Endothelial cell of umbilical vein (primary cell): Measurements from ENCODE around the gene SEC61A1. TPM values are rescaled to one million over a fixed set of nuclear protein-coding genes. Genes with fewer than 3 reads are reported as not detected.

ENCODE experiments used
- BruUV-seq: library from RNA; stranded (reverse); fragments of 400-500 nt; replicated peaks from 2 replicates; lab custom pipeline; 2021; lab: Mats Ljungman, UMichigan
- CTCF ChIA-PET: fragments of 300-600, 350-600 bp; sonication (Branson Sonifier 250); formaldehyde crosslinking; loops from one replicate; lab custom pipeline; 2021; ENCODE audit warnings: antibody characterized with exemption, inconsistent platforms; lab: Charles Lee
- POLR2A ChIA-PET: fragments of 300-600, 350-600 bp; sonication (Branson Sonifier 250); formaldehyde crosslinking; loops from one replicate; lab custom pipeline; 2021; ENCODE audit warnings: antibody characterized with exemption, inconsistent platforms; lab: Charles Lee
- DNase-seq: peaks from one replicate; pipeline ENCODE4 v3.0.0-alpha.2; 2011; ENCODE audit warnings: low read depth, low spot score
- FAIRE-seq: peaks from 2 replicates; lab custom pipeline; 2011; peaks lifted over from hg19 to GRCh38; lab: Jason Lieb, UNC
- H2AFZ ChIP-seq: 2 replicates; pipeline ENCODE4 v1.6.0; 2012; ENCODE audit warnings: low read depth, low read length, control low read depth, inconsistent platforms
- H3K27ac ChIP-seq: 2 replicates; pipeline ENCODE4 v1.5.1; 2011; ENCODE audit warnings: low read depth, mild to moderate bottlenecking, control low read depth, low read length, moderate library complexity; ENCODE audit not compliant: insufficient read depth
- H3K27me3 ChIP-seq, 2 experiments: 2 replicates each; pipeline versions ENCODE4 v1.6.0 to v1.6.1; 2011; ENCODE audit warnings: low read length in 2 of 2, mixed read lengths in 1 of 2; ENCODE audit not compliant: control insufficient read depth in 2 of 2, insufficient read depth in 2 of 2
- H3K36me3 ChIP-seq, 2 experiments: 2 replicates in 1 of 2; 3 replicates in 1 of 2; pipeline ENCODE4 v1.5.1; 2011; ENCODE audit warnings: low read length in 2 of 2, mild to moderate bottlenecking in 1 of 2, moderate library complexity in 1 of 2; ENCODE audit not compliant: control insufficient read depth in 2 of 2, insufficient read depth in 2 of 2; ENCODE audit errors: extremely low read depth in 1 of 2
- H3K4me1 ChIP-seq: 3 replicates; pipeline ENCODE4 v1.5.1; 2011; ENCODE audit warnings: mild to moderate bottlenecking, low read length; ENCODE audit not compliant: control insufficient read depth, insufficient read depth; ENCODE audit errors: extremely low read depth
- H3K4me2 ChIP-seq: 2 replicates; pipeline ENCODE4 v1.6.1; 2011; ENCODE audit warnings: low read length, control low read depth, mixed read lengths; ENCODE audit not compliant: insufficient read depth
- H3K4me3 ChIP-seq, 3 experiments: fragments of 200-600 bp in 1 of 3; sonication (generic), shearing (Covaris generic) in 1 of 3; replicated peaks in 1 of 3; 2 replicates each; pipeline ENCODE4 v1.5.1; 2011 to 2016; ENCODE audit warnings: control low read depth in 3 of 3, low read length in 3 of 3, mild to moderate bottlenecking in 2 of 3, inconsistent platforms in 1 of 3, low read depth in 1 of 3, moderate library complexity in 1 of 3; ENCODE audit not compliant: insufficient read depth in 1 of 3
- H3K79me2 ChIP-seq: 2 replicates; pipeline ENCODE4 v1.6.0; 2012; ENCODE audit warnings: low read length, inconsistent platforms; ENCODE audit not compliant: control insufficient read depth, insufficient read depth
- H3K9ac ChIP-seq: replicated peaks from 2 replicates; pipeline ENCODE3; 2011; ENCODE audit warnings: low read length, control low read depth; ENCODE audit not compliant: insufficient read depth; ENCODE audit errors: extremely low read depth
- H3K9me1 ChIP-seq: replicated peaks from 3 replicates; pipeline ENCODE4 v1.6.0; 2011; ENCODE audit warnings: mild to moderate bottlenecking, low read length; ENCODE audit not compliant: control insufficient read depth, insufficient read depth; ENCODE audit errors: extremely low read depth
- H3K9me3 ChIP-seq: replicated peaks from 2 replicates; pipeline ENCODE4 v1.5.1; 2012; ENCODE audit warnings: low read length, inconsistent platforms; ENCODE audit not compliant: control insufficient read depth, insufficient read depth
- H4K20me1 ChIP-seq: replicated peaks from 2 replicates; pipeline ENCODE3; 2011; ENCODE audit warnings: mild to moderate bottlenecking, low read length; ENCODE audit not compliant: control insufficient read depth, insufficient read depth; ENCODE audit errors: extremely low read depth
- EZH2 ChIP-seq: IDR thresholded peaks from 2 replicates; pipeline ENCODE4 v1.6.1; 2012; ENCODE audit warnings: borderline replicate concordance, low read depth, mild to moderate bottlenecking, moderate library complexity, low read length, inconsistent platforms; ENCODE audit not compliant: severe bottlenecking
- FOS ChIP-seq: IDR thresholded peaks from 2 replicates; pipeline ENCODE4 v1.6.1; 2011; ENCODE audit warnings: mild to moderate bottlenecking, low read length, moderate library complexity, borderline replicate concordance; ENCODE audit not compliant: insufficient read depth
- GATA2 ChIP-seq: IDR thresholded peaks from 2 replicates; pipeline ENCODE4 v1.7.0; 2011; ENCODE audit warnings: low read depth, mild to moderate bottlenecking, moderate library complexity, mixed read lengths, low read length; ENCODE audit not compliant: insufficient read length, insufficient read depth
- JUN ChIP-seq: IDR thresholded peaks from 2 replicates; pipeline ENCODE4 v1.6.1; 2011; ENCODE audit warnings: borderline replicate concordance, low read depth; ENCODE audit not compliant: insufficient read length, insufficient read depth
- MYC ChIP-seq: IDR thresholded peaks from one replicate; pipeline ENCODE4 v1.6.1; 2011; ENCODE audit warnings: mild to moderate bottlenecking, low read depth, low read length
- POLR2A ChIP-seq: IDR thresholded peaks from 2 replicates; pipeline ENCODE4 v1.6.1; 2012; ENCODE audit warnings: low read depth, mild to moderate bottlenecking, control low read depth, low read length
- POLR2AphosphoS5 ChIP-seq: IDR thresholded peaks from 2 replicates; pipeline ENCODE4 v1.6.1; 2012; ENCODE audit warnings: low read depth, mild to moderate bottlenecking, control low read depth, low read length, moderate library complexity; ENCODE audit not compliant: insufficient read depth
- dilution Hi-C: fragments of 300-500 bp; cut with MboI; formaldehyde crosslinking; loops from one replicate; pipeline ENCODE4 v1.15.0; 2019; ENCODE audit warnings: low sequenced_read_pairs; ENCODE audit not compliant: extremely low pct_ligation_motif_present
- intact Hi-C: fragments of 100-400 bp; cut with micrococcal nuclease; formaldehyde crosslinking; loops from one replicate; pipeline ENCODE4 v1.10.0; 2022
- polyA plus RNA-seq, 4 experiments: library from polyadenylated mRNA; depleted of rRNA in 3 of 4; stranded (reverse) in 3 of 4; unstranded in 1 of 4; fragments of >200 nt; gene quantifications; 2 replicates each; pipeline versions ENCODE4 v1.2.1 to v1.2.3, GENCODE V29; 2011 to 2012; ENCODE audit warnings: missing spikeins in 1 of 4
- total RNA-seq: library from RNA; stranded (reverse); gene quantifications from 2 replicates; pipeline ENCODE4 v1.2.3, GENCODE V29; 2021
- TF ChIP-seq, protein P1 (sequence below): IDR thresholded peaks from 2 replicates; pipeline ENCODE4 v1.6.1; 2011; ENCODE audit not compliant: insufficient read depth, insufficient read length
- TF ChIP-seq, protein P2 (sequence below), 2 donors: IDR thresholded peaks; 1 replicate in 1 of 2; 2 replicates in 1 of 2; pipeline ENCODE4 v1.5.1; 2011; ENCODE audit warnings: low read length in 2 of 2, mild to moderate bottlenecking in 2 of 2, moderate library complexity in 2 of 2, control low read depth in 1 of 2, inconsistent platforms in 1 of 2, low read depth in 1 of 2; ENCODE audit not compliant: insufficient read depth in 1 of 2; ENCODE audit errors: extremely low read depth in 1 of 2

SEC61A1 gene
- total and polyA plus RNA-seq, 2 donors (not counting 3 experiments of a cell fraction or from before 2014, with no cell fraction given): 307 to 312 TPM

DNA sequence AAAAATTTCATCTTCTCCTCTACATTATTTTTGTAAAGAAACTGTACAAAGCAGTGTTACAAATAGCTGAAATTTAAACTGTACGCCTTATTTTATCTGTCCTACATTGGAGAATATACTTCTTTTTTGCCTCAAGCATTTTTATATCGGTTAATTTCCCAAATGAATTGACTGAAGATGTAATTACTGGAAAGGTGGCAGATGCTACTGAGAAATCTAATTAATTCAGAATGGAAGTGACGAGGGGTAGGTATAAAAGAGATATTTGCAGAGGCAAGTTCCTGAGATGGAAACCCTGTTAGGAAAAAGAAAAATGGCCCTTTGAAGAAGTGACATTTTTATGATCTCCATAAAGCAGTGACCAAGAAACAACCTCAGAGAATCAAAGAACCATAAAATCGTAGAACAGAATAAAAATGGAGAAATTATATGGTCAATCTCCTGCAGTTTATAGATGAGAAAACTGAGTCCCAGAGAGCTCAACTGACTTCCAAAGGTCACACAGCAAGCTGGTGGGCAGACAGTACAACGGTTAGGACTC lies 51.0 kb downstream of the SEC61A1 start:
- DNase-seq (no peak), FAIRE-seq (no peak)
- intact Hi-C loops (no loop called here), dilution Hi-C loops (no loop called here)
- Histone ChIP-seq H3K27me3 (no peaks in the 10 kb centered on the region), H3K9me3 (no peaks in the 10 kb centered on the region), H2AFZ (no peak overlapping the region), H3K9me1 (no peaks in the 10 kb centered on the region), H3K36me3 (peaks cover 0 to 17% of the 10 kb centered on the region in 2 experiments), H3K4me2 (no peak overlapping the region), H3K9ac (no peak overlapping the region), H3K4me1 (peaks cover 2% of the 10 kb centered on the region), H3K4me3 (no peak overlapping the region), H4K20me1 (no peaks in the 10 kb centered on the region), H3K27ac (no peak overlapping the region), H3K79me2 (peaks cover 7% of the 10 kb centered on the region)
- no peak for TF ChIP-seq EZH2
- no TSS peak for BruUV-seq
- ChIA-PET CTCF (interaction anchor here (1.0 to 1.3 kb wide), 2 partner anchors 8 to 30 kb away, joined by 4 to 6 read pairs (median 6); no protein-coding TSS in a partner anchor), POLR2A (no interaction called here)

DNA sequence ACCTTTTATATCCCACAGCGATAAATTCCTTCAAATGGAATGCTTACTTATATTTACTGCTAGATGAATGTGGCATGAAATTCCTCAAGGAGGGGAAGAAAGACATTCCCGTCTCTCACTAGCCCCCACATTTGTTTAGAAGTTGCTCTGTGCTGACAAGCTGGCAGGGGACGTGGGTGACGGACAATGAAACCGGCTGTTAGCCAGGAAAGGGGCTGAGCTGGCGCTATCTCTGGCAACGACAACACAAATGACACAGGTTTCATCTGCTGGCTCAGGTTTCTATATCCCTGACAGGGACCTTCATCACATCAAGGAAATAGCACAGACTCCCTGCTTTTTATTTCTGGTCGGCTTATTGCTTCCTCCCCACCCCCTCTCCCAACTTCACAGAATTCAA lies 55.6 kb downstream of the SEC61A1 start:
- H3K9me3 ChIP-seq: no peaks in the 10 kb centered on the region
- no TSS peak for BruUV-seq
- no peaks in the 10 kb centered on the region for H4K20me1 ChIP-seq
- peaks cover 9% of the 10 kb centered on the region for H3K4me1 ChIP-seq
- H3K36me3 ChIP-seq: peaks cover 1 to 3% of the 10 kb centered on the region in 2 experiments
- no peaks in the 10 kb centered on the region for H3K27me3 ChIP-seq
- ChIA-PET CTCF (no interaction called here), POLR2A (no interaction called here)
- intact Hi-C loops: no loop called here
- no peak overlapping the region for H3K27ac ChIP-seq
- dilution Hi-C loops: no loop called here
- TF ChIP-seq POLR2A (no peak), EZH2 (no peak), FOS (no peak), GATA2 (no peak), JUN (no peak), MYC (no peak), POLR2AphosphoS5 (no peak)
- TF ChIP-seq, protein P1, sequence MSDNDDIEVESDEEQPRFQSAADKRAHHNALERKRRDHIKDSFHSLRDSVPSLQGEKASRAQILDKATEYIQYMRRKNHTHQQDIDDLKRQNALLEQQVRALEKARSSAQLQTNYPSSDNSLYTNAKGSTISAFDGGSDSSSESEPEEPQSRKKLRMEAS: no peak
- TF ChIP-seq, protein P2, sequence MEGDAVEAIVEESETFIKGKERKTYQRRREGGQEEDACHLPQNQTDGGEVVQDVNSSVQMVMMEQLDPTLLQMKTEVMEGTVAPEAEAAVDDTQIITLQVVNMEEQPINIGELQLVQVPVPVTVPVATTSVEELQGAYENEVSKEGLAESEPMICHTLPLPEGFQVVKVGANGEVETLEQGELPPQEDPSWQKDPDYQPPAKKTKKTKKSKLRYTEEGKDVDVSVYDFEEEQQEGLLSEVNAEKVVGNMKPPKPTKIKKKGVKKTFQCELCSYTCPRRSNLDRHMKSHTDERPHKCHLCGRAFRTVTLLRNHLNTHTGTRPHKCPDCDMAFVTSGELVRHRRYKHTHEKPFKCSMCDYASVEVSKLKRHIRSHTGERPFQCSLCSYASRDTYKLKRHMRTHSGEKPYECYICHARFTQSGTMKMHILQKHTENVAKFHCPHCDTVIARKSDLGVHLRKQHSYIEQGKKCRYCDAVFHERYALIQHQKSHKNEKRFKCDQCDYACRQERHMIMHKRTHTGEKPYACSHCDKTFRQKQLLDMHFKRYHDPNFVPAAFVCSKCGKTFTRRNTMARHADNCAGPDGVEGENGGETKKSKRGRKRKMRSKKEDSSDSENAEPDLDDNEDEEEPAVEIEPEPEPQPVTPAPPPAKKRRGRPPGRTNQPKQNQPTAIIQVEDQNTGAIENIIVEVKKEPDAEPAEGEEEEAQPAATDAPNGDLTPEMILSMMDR (IDR thresholded peaks at IDR 0.05; ENCODE audit: extremely low read depth in 1 of 2, insufficient read depth in 1 of 2, low read depth in 1 of 2, low read length in 2 of 2): no peak
- DNase-seq (no peak), FAIRE-seq (no peak)
- H3K4me3 ChIP-seq: no peak overlapping the region
- peaks cover 16% of the 10 kb centered on the region for H3K79me2 ChIP-seq
- H3K4me2 ChIP-seq: no peak overlapping the region
- H3K9ac ChIP-seq: no peak overlapping the region
- no peaks in the 10 kb centered on the region for H3K9me1 ChIP-seq
- H2AFZ ChIP-seq: no peak overlapping the region
